KMS-11 (cell line): Measurements from ENCODE around the gene TEKT1.
"Not testable (repeated sequence)": the region's sequence is repeated elsewhere in the genome, so short reads cannot be mapped to it uniquely, and the experiment has no call there.

Experiments
- H2AFZ ChIP-seq: fragments of 200-600 bp; sonication (generic); 2 replicates; pipeline ENCODE4 v1.6.1; 2016; ENCODE audit warnings: antibody characterized with exemption, mixed run types, low read depth
- H3K27ac ChIP-seq: fragments of 200-600 bp; sonication (generic); 2 replicates; pipeline ENCODE4 v1.6.1; 2016; ENCODE audit warnings: mild to moderate bottlenecking, mixed run types
- H3K27me3 ChIP-seq: fragments of 200-600 bp; sonication (generic); 2 replicates; pipeline ENCODE4 v1.6.1; 2017; ENCODE audit warnings: mild to moderate bottlenecking, low read depth, mixed run types, moderate library complexity; ENCODE audit not compliant: insufficient read depth
- H3K36me3 ChIP-seq: fragments of 200-600 bp; sonication (generic); 2 replicates; pipeline ENCODE4 v1.6.1; 2017; ENCODE audit warnings: mild to moderate bottlenecking, mixed run types; ENCODE audit not compliant: insufficient read depth
- H3K4me1 ChIP-seq: fragments of 200-600 bp; sonication (generic); 2 replicates; pipeline ENCODE4 v1.6.1; 2016; ENCODE audit warnings: mild to moderate bottlenecking, low read depth, mixed run types; ENCODE audit not compliant: poor library complexity, severe bottlenecking
- H3K4me2 ChIP-seq: fragments of 200-600 bp; sonication (generic); 2 replicates; pipeline ENCODE4 v1.7.0; 2016; ENCODE audit warnings: mild to moderate bottlenecking, mixed run types
- H3K4me3 ChIP-seq: fragments of 200-600 bp; sonication (generic); IDR thresholded peaks from 2 replicates; pipeline ENCODE4 v1.6.1; 2017; ENCODE audit warnings: low read depth, low read length, mixed read lengths; ENCODE audit not compliant: insufficient read depth
- H3K79me2 ChIP-seq: fragments of 200-600 bp; sonication (generic); 2 replicates; pipeline ENCODE4 v1.6.1; 2016; ENCODE audit warnings: low read depth, mixed run types; ENCODE audit not compliant: insufficient read depth
- H3K9ac ChIP-seq: fragments of 200-600 bp; sonication (generic); 2 replicates; pipeline ENCODE4 v1.6.1; 2016; ENCODE audit warnings: mild to moderate bottlenecking, mixed run types
- H4K20me1 ChIP-seq: fragments of 200-600 bp; sonication (generic); 2 replicates; pipeline ENCODE4 v1.6.1; 2016; ENCODE audit warnings: mild to moderate bottlenecking, mixed run types; ENCODE audit not compliant: insufficient read depth
- TF ChIP-seq, protein P1 (sequence below): fragments of 200-600 bp; sonication (generic); conservative IDR thresholded peaks from 2 replicates; pipeline ENCODE4 v1.6.1; 2017; ENCODE audit warnings: low read depth, mild to moderate bottlenecking, antibody characterized with exemption, low read length, moderate library complexity, mixed read lengths

Gene TEKT1

DNA sequence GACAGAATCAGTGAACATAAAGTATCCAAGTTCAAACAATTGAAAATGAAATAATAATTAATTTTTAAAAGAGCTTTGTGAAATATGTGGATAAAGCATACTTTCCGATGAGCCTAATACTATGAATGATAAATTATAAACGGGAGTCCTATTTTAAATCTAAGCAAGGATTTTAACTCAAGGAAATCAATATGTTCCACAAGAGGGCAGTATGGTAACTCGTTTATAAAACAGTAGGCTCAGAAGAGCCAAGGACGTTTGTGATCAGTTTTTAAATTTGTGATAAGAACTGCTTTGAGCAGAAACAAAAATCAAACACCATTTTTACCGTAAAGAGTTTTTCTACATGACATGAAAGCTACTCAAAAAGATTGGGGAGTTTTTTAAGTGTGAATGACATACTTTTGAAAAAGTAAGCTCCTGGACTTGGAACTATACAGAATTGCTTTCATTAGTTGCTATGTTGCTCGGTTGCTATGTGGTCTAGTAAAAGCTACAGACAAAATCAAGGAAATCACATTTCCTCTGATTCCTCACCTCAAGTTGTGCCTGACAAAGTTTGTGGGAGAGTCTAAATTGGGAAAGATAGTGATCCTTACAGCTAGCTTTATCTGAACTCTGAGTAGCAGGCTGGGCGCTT, 11.8 kb upstream of the TEKT1 start:
- Histone ChIP-seq H3K4me3 (no peak overlapping the region), H3K27me3 (no peaks in the 10 kb centered on the region), H4K20me1 (no peaks in the 10 kb centered on the region), H3K79me2 (no peaks in the 10 kb centered on the region), H2AFZ (no peak overlapping the region), H3K4me2 (no peak overlapping the region), H3K9ac (no peak overlapping the region), H3K4me1 (no peaks in the 10 kb centered on the region), H3K36me3 (no peaks in the 10 kb centered on the region), H3K27ac (no peak overlapping the region)
- TF ChIP-seq, protein P1, sequence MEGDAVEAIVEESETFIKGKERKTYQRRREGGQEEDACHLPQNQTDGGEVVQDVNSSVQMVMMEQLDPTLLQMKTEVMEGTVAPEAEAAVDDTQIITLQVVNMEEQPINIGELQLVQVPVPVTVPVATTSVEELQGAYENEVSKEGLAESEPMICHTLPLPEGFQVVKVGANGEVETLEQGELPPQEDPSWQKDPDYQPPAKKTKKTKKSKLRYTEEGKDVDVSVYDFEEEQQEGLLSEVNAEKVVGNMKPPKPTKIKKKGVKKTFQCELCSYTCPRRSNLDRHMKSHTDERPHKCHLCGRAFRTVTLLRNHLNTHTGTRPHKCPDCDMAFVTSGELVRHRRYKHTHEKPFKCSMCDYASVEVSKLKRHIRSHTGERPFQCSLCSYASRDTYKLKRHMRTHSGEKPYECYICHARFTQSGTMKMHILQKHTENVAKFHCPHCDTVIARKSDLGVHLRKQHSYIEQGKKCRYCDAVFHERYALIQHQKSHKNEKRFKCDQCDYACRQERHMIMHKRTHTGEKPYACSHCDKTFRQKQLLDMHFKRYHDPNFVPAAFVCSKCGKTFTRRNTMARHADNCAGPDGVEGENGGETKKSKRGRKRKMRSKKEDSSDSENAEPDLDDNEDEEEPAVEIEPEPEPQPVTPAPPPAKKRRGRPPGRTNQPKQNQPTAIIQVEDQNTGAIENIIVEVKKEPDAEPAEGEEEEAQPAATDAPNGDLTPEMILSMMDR: no peak; the same call in 1 of the 2 replicates

DNA sequence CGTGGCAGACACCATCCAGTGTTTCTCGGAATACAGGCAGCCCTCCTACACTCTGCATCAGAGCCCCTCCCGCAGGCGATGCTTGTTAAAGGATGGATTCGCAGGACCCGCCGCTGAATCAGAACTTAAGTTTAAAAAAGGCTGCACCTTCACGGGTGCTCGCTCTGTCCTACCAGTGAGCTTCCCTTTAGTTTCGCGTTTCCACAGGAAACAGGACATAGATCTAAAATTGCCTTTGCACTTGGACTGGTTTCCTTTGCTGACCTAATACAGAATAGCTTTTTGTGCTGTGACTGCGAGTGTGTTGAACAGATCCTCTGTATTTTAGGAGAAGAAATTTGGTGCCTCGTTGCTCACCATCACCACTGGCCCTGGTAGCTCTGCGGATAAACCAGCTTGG, 10.2 kb upstream of the TEKT1 start:
- not testable (repeated sequence) for H3K27me3 ChIP-seq, H3K9ac ChIP-seq, H3K4me3 ChIP-seq, H3K4me1 ChIP-seq, H3K4me2 ChIP-seq, H3K27ac ChIP-seq, H3K36me3 ChIP-seq, H2AFZ ChIP-seq, H3K79me2 ChIP-seq, H4K20me1 ChIP-seq

DNA sequence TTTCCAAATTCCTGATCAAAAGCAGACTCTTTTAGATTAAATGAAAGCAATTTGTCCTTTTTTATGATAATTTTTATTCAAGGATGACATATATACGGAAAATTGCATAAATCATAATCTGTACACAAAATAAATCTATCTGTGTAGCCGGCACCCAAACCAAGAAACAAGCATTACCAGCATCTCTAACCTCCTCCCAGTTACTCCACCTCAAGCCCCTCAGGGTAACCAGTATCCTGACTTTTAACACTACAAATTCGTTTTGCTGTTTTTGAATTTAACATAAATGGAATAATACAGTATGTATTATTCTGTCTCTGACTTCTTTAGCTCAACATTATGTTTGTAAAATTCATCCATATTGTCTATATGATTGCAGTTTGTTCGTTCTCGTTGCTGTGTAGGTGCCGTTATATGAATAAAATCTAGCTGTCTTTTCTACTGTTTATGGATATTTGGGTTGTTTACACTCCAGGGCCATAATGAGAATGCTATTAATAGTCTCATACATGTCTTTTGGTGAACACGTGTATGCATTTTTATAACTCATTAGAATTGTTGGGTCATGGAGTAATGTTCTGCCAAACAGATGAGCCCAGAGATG, 1.0 kb downstream of the TEKT1 start:
- Histone ChIP-seq H4K20me1 (no peaks in the 10 kb centered on the region), H3K4me1 (no peaks in the 10 kb centered on the region), H3K36me3 (no peaks in the 10 kb centered on the region), H3K4me2 (no peak overlapping the region), H3K9ac (no peak overlapping the region), H3K4me3 (no peak overlapping the region), H3K79me2 (no peaks in the 10 kb centered on the region), H3K27me3 (no peaks in the 10 kb centered on the region), H2AFZ (no peak overlapping the region), H3K27ac (no peak overlapping the region)
- TF ChIP-seq, protein P1: no peak

GRCh38 chr17:6823011-6823442, 8.5 kb downstream of the TEKT1 start:
- Histone ChIP-seq H3K79me2 (no peaks in the 10 kb centered on the region), H3K4me3 (no peak overlapping the region), H3K27ac (no peak overlapping the region), H3K4me1 (no peaks in the 10 kb centered on the region), H2AFZ (no peak overlapping the region), H3K9ac (no peak overlapping the region), H3K27me3 (no peaks in the 10 kb centered on the region), H3K4me2 (no peak overlapping the region), H4K20me1 (no peaks in the 10 kb centered on the region), H3K36me3 (no peaks in the 10 kb centered on the region)
- TF ChIP-seq, protein P1: no peak

GRCh38 chr17:6818938-6819337, 12.6 kb downstream of the TEKT1 start:
- no peak overlapping the region for H3K4me3 ChIP-seq
- no peak overlapping the region for H2AFZ ChIP-seq
- no peak overlapping the region for H3K4me2 ChIP-seq
- no peaks in the 10 kb centered on the region for H3K79me2 ChIP-seq
- no peaks in the 10 kb centered on the region for H4K20me1 ChIP-seq
- H3K4me1 ChIP-seq: no peaks in the 10 kb centered on the region
- H3K36me3 ChIP-seq: no peaks in the 10 kb centered on the region
- H3K9ac ChIP-seq: no peak overlapping the region
- H3K27ac ChIP-seq: no peak overlapping the region
- TF ChIP-seq, protein P1: no peak
- no peaks in the 10 kb centered on the region for H3K27me3 ChIP-seq

DNA sequence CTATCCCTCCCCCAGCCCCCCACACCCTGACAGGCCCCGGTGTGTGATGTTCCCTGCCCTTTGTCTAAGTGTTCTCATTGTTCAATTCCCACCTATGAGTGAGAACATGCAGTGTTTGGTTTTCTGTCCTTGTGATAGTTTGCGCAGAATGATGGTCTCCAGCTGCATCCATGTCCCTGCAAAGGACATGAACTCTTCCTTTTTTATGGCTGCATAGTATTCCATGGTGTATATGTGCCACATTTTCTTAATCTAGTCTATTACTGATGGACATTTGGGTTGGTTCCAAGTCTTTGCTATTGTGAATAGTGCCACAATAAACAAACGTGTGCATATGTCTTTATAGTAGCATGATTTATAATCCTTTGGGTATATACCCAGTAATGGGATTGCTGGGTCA, 15.2 kb downstream of the TEKT1 start:
- H2AFZ ChIP-seq, H3K27me3 ChIP-seq, H3K27ac ChIP-seq, H3K79me2 ChIP-seq, H3K4me1 ChIP-seq, H3K36me3 ChIP-seq, H3K4me3 ChIP-seq, H4K20me1 ChIP-seq, H3K4me2 ChIP-seq, H3K9ac ChIP-seq: not testable (repeated sequence)
